Stimulated activated CD4-positive, alpha-beta T cell treated with anti-CD3 and anti-CD28 coated beads, Interleukin-15, amount 100 ng/mL, for 1 hour (primary cell): ENCODE data around the gene HOXB5.
A peak's percentile ranks its signal among the peaks of the same experiment; 100 is the strongest.

Source experiments
- DNase-seq, 2 donors: peaks; one replicate each; pipeline ENCODE4 v3.0.0-alpha.2; 2020; ENCODE audit warnings: low read depth in 1 of 2, low spot score in 1 of 2

The HOXB5 gene

GRCh38 chr17:48593126-48593829 lies at the start of gene HOXB5:
Gene HOXB5, minus strand, starts transcription at chr17:48593779. Its CDS starts 97 bp downstream, at chr17:48593682.
- no peak for DNase-seq

GRCh38 chr17:48642843-48643696 lies 49.5 kb upstream of the HOXB5 start:
- DNase-seq = no peak

- DNase-seq = no peak
These were observed 48.7 kb upstream of the HOXB5 start for GRCh38 chr17:48642059-48642842.

GRCh38 chr17:48641541-48642058 lies 48.0 kb upstream of the HOXB5 start:
- DNase-seq = no peak

- DNase-seq = no peak
These were observed 47.2 kb upstream of the HOXB5 start for GRCh38 chr17:48640858-48641180.

GRCh38 chr17:48639982-48640857 lies 46.6 kb upstream of the HOXB5 start:
- no peak for DNase-seq

- DNase-seq = no peak
These were observed 45.6 kb upstream of the HOXB5 start for GRCh38 chr17:48639136-48639535.

GRCh38 chr17:48637323-48638260 lies 44.0 kb upstream of the HOXB5 start:
- no peak for DNase-seq

- peak in 1 of 2 donors; percentile 51 for DNase-seq
These were observed 42.8 kb upstream of the HOXB5 start for GRCh38 chr17:48636177-48637018.

GRCh38 chr17:48634493-48635208 lies 41.1 kb upstream of the HOXB5 start:
- DNase-seq = no peak

- DNase-seq = no peak
These were observed 39.7 kb upstream of the HOXB5 start for GRCh38 chr17:48633266-48633677.

- no peak for DNase-seq
These were observed 39.1 kb upstream of the HOXB5 start for GRCh38 chr17:48632579-48633265.

- no peak for DNase-seq
These were observed 38.4 kb upstream of the HOXB5 start for GRCh38 chr17:48631693-48632578.

- DNase-seq = no peak
These were observed 37.5 kb upstream of the HOXB5 start for GRCh38 chr17:48630925-48631692.
